Endothelial cell of umbilical vein (primary cell): ENCODE results near the gene XXYLT1.

Experiments
- CTCF ChIP-seq, 2 donors: IDR thresholded peaks; 1 replicate in 1 of 2; 2 replicates in 1 of 2; pipeline ENCODE4 v1.5.1; 2011; ENCODE audit warnings: low read length in 2 of 2, mild to moderate bottlenecking in 2 of 2, moderate library complexity in 2 of 2, control low read depth in 1 of 2, inconsistent platforms in 1 of 2, low read depth in 1 of 2; ENCODE audit not compliant: insufficient read depth in 1 of 2; ENCODE audit errors: extremely low read depth in 1 of 2
- EZH2 ChIP-seq: IDR thresholded peaks from 2 replicates; pipeline ENCODE4 v1.6.1; 2012; ENCODE audit warnings: borderline replicate concordance, low read depth, mild to moderate bottlenecking, moderate library complexity, low read length, inconsistent platforms; ENCODE audit not compliant: severe bottlenecking
- FOS ChIP-seq: IDR thresholded peaks from 2 replicates; pipeline ENCODE4 v1.6.1; 2011; ENCODE audit warnings: mild to moderate bottlenecking, low read length, moderate library complexity, borderline replicate concordance; ENCODE audit not compliant: insufficient read depth
- POLR2A ChIP-seq: IDR thresholded peaks from 2 replicates; pipeline ENCODE4 v1.6.1; 2012; ENCODE audit warnings: low read depth, mild to moderate bottlenecking, control low read depth, low read length

GRCh38 chr3:195025884-195026200 lies 245.1 kb downstream of the XXYLT1 start:
- TF ChIP-seq POLR2A (no peak), EZH2 (no peak), CTCF (IDR thresholded peaks at IDR 0.05; ENCODE audit: extremely low read depth in 1 of 2, insufficient read depth in 1 of 2, low read depth in 1 of 2, low read length in 2 of 2) (no peak), FOS (no peak)
